H1 (cell line): ENCODE measurements around the gene SH3TC2. TPM values are rescaled to one million over a fixed set of nuclear protein-coding genes. Genes with fewer than 3 reads are reported as not detected.

ENCODE experiments used
- CTCF ChIA-PET: fragments of 300-600 bp; sonication (Branson Sonifier 250); formaldehyde crosslinking; loops from one replicate; lab custom pipeline; 2021; ENCODE audit not compliant: partially characterized antibody; lab: Charles Lee
- POLR2A ChIA-PET: fragments of 300-600 bp; sonication (Branson Sonifier 250); formaldehyde crosslinking; loops from one replicate; lab custom pipeline; 2021; ENCODE audit warnings: inconsistent platforms; ENCODE audit not compliant: partially characterized antibody; lab: Charles Lee
- DNase-seq, 2 experiments: peaks; one replicate each; pipeline versions ENCODE4 v3.0.0 to v3.0.0-alpha.2; 2010 to 2022; ENCODE audit warnings: low spot score in 2 of 2, low read depth in 1 of 2, mixed read lengths in 1 of 2
- FAIRE-seq: peaks from 2 replicates; lab custom pipeline; 2011; peaks lifted over from hg19 to GRCh38; lab: Jason Lieb, UNC
- H2AFZ ChIP-seq: 2 replicates; pipeline ENCODE4 v1.8.1; 2012; ENCODE audit warnings: low read length, inconsistent platforms
- H2AK5ac ChIP-seq: 2 replicates; pipeline ENCODE4 v1.6.1; 2013; ENCODE audit warnings: low read depth, low read length
- H2BK120ac ChIP-seq: replicated peaks from 2 replicates; pipeline ENCODE3; 2013; ENCODE audit warnings: low read depth, low read length, inconsistent platforms
- H2BK12ac ChIP-seq: 2 replicates; pipeline ENCODE4 v1.6.1; 2013; ENCODE audit warnings: low read depth, low read length
- H2BK15ac ChIP-seq: 2 replicates; pipeline ENCODE4 v1.6.1; 2013; ENCODE audit warnings: low read length
- H2BK20ac ChIP-seq: 2 replicates; pipeline ENCODE4 v1.6.1; 2013; ENCODE audit warnings: low read length
- H2BK5ac ChIP-seq: 2 replicates; pipeline ENCODE4 v1.6.1; 2013; ENCODE audit warnings: low read depth, low read length
- H3K14ac ChIP-seq: 2 replicates; pipeline ENCODE4 v1.6.1; 2013; ENCODE audit warnings: inconsistent platforms; ENCODE audit not compliant: insufficient read length
- H3K18ac ChIP-seq: 2 replicates; pipeline ENCODE4 v1.6.1; 2013; ENCODE audit warnings: low read length; ENCODE audit errors: extremely low read depth
- H3K23ac ChIP-seq: 2 replicates; pipeline ENCODE4 v1.6.1; 2013; ENCODE audit warnings: inconsistent platforms; ENCODE audit not compliant: insufficient read length
- H3K23me2 ChIP-seq: 2 replicates; pipeline ENCODE4 v1.6.1; 2013; ENCODE audit warnings: low read depth, low read length
- H3K27ac ChIP-seq: 2 replicates; pipeline ENCODE4 v1.6.1; 2011; ENCODE audit warnings: low read depth, low read length, inconsistent platforms
- H3K27me3 ChIP-seq, 4 experiments: replicated peaks in 1 of 4; 1 replicate in 1 of 4; 2 replicates in 3 of 4; pipeline versions ENCODE4 v1.6.1 to v1.8.1; 2011 to 2013; ENCODE audit warnings: low read length in 3 of 4, mild to moderate bottlenecking in 3 of 4, inconsistent platforms in 2 of 4, mixed read lengths in 2 of 4, moderate library complexity in 1 of 4; ENCODE audit not compliant: control insufficient read depth in 3 of 4, insufficient read depth in 3 of 4; ENCODE audit errors: extremely low read depth in 1 of 4
- H3K36me3 ChIP-seq, 4 experiments: 2 replicates each; pipeline versions ENCODE4 v1.6.1 to v1.8.1; 2011 to 2013; ENCODE audit warnings: mild to moderate bottlenecking in 4 of 4, low read length in 3 of 4, moderate library complexity in 2 of 4, control low read depth in 1 of 4, inconsistent platforms in 1 of 4; ENCODE audit not compliant: insufficient read depth in 4 of 4, control insufficient read depth in 2 of 4
- H3K4ac ChIP-seq: replicated peaks from 2 replicates; pipeline ENCODE3; 2013; ENCODE audit warnings: low read length, low read depth, mixed read lengths, inconsistent platforms; ENCODE audit not compliant: insufficient read length
- H3K4me1 ChIP-seq, 4 experiments: replicated peaks in 1 of 4; 1 replicate in 1 of 4; 2 replicates in 3 of 4; pipeline versions ENCODE4 v1.6.1 to v1.8.1; 2011 to 2013; ENCODE audit warnings: low read length in 3 of 4, inconsistent platforms in 2 of 4, mixed read lengths in 1 of 4; ENCODE audit not compliant: insufficient read depth in 4 of 4, control insufficient read depth in 3 of 4
- H3K4me2 ChIP-seq, 2 experiments: 2 replicates each; pipeline versions ENCODE4 v1.6.1 to v1.8.1; 2011 to 2013; ENCODE audit warnings: low read depth in 2 of 2, low read length in 2 of 2, control low read depth in 1 of 2, inconsistent platforms in 1 of 2, mild to moderate bottlenecking in 1 of 2; ENCODE audit not compliant: insufficient read depth in 1 of 2
- H3K4me3 ChIP-seq, 4 experiments: fragments of 200-600, 300-600 bp in 1 of 4; sonication (generic), shearing (Covaris generic), sonication (Bioruptor Twin) in 1 of 4; 2 replicates each; pipeline versions ENCODE4 v1.5.1 to v1.8.1; 2011 to 2016; ENCODE audit warnings: low read length in 4 of 4, low read depth in 3 of 4, control low read depth in 2 of 4, inconsistent platforms in 2 of 4, mild to moderate bottlenecking in 2 of 4, mixed read lengths in 1 of 4, moderate library complexity in 1 of 4; ENCODE audit not compliant: insufficient read depth in 2 of 4; ENCODE audit errors: extremely low read depth in 1 of 4
- H3K56ac ChIP-seq: replicated peaks from 2 replicates; pipeline ENCODE3; 2013; ENCODE audit warnings: low read depth, mild to moderate bottlenecking, mixed read lengths, low read length, inconsistent platforms; ENCODE audit not compliant: insufficient read length
- H3K79me1 ChIP-seq: 2 replicates; pipeline ENCODE4 v1.6.1; 2013; ENCODE audit warnings: low read depth, low read length, control low read depth
- H3K79me2 ChIP-seq, 2 experiments: 2 replicates each; pipeline versions ENCODE4 v1.6.1 to v1.8.1; 2012 to 2013; ENCODE audit warnings: low read length in 2 of 2, mild to moderate bottlenecking in 2 of 2, inconsistent platforms in 1 of 2; ENCODE audit not compliant: insufficient read depth in 2 of 2, control insufficient read depth in 1 of 2
- H3K9ac ChIP-seq, 4 experiments: replicated peaks in 1 of 4; 1 replicate in 1 of 4; 2 replicates in 3 of 4; pipeline versions ENCODE4 v1.6.1 to v1.8.1; 2011 to 2013; ENCODE audit warnings: low read depth in 3 of 4, low read length in 3 of 4, control low read depth in 2 of 4, mild to moderate bottlenecking in 2 of 4, moderate library complexity in 2 of 4, inconsistent platforms in 1 of 4; ENCODE audit errors: extremely low read depth in 1 of 4
- H3K9me3 ChIP-seq, 2 experiments: 2 replicates each; pipeline versions ENCODE4 v1.6.1 to v1.8.1; 2012 to 2013; ENCODE audit warnings: mild to moderate bottlenecking in 2 of 2, moderate library complexity in 2 of 2, control low read depth in 1 of 2, inconsistent platforms in 1 of 2, low read depth in 1 of 2, low read length in 1 of 2, mixed read lengths in 1 of 2; ENCODE audit not compliant: insufficient read depth in 2 of 2
- H4K20me1 ChIP-seq, 2 experiments: replicated peaks in 1 of 2; 2 replicates each; pipeline versions ENCODE3 to v1.8.1; 2011 to 2013; ENCODE audit warnings: inconsistent platforms in 2 of 2, low read length in 2 of 2, mild to moderate bottlenecking in 1 of 2; ENCODE audit not compliant: insufficient read depth in 2 of 2, control insufficient read depth in 1 of 2
- H4K5ac ChIP-seq: 2 replicates; pipeline ENCODE4 v1.6.1; 2013; ENCODE audit warnings: low read length, low read depth, mixed read lengths, inconsistent platforms; ENCODE audit not compliant: insufficient read length
- H4K8ac ChIP-seq: 2 replicates; pipeline ENCODE4 v1.8.0; 2013; ENCODE audit warnings: mild to moderate bottlenecking, moderate library complexity, low read length, inconsistent platforms; ENCODE audit not compliant: insufficient read depth; ENCODE audit errors: extremely low read depth
- H4K91ac ChIP-seq: replicated peaks from 2 replicates; pipeline ENCODE3; 2013; ENCODE audit warnings: low read length, mixed read lengths, inconsistent platforms; ENCODE audit not compliant: insufficient read length
- CHD1 ChIP-seq: IDR thresholded peaks from 2 replicates; pipeline ENCODE4 v1.6.1; 2012; ENCODE audit warnings: low read depth, low read length, improper control_type of control experiment
- CHD2 ChIP-seq: IDR thresholded peaks from 2 replicates; pipeline ENCODE4 v1.6.1; 2012; ENCODE audit warnings: low read length, improper control_type of control experiment
- CREB1 ChIP-seq: IDR thresholded peaks from 2 replicates; pipeline ENCODE4 v1.6.1; 2012; ENCODE audit warnings: inconsistent platforms
- CTBP2 ChIP-seq: IDR thresholded peaks from 2 replicates; pipeline ENCODE4 v1.7.0; 2011; ENCODE audit warnings: borderline replicate concordance, mild to moderate bottlenecking, moderate library complexity, mixed read lengths, low read length; ENCODE audit not compliant: insufficient read depth, insufficient read length
- HDAC6 ChIP-seq: IDR thresholded peaks from one replicate; pipeline ENCODE4 v1.7.1; 2012; ENCODE audit warnings: low read depth, mild to moderate bottlenecking, inconsistent platforms, low read length, moderate library complexity
- KDM1A ChIP-seq: fragments of 200-600, 300-600 bp; sonication (generic); IDR thresholded peaks from 2 replicates; pipeline ENCODE4 v1.7.1; 2016; ENCODE audit warnings: mild to moderate bottlenecking, low read length, borderline replicate concordance
- MAFK ChIP-seq: IDR thresholded peaks from 2 replicates; pipeline ENCODE4 v1.6.1; 2012; ENCODE audit warnings: low read depth, mild to moderate bottlenecking, improper control_type of control experiment, low read length
- MAX ChIP-seq: IDR thresholded peaks from 2 replicates; pipeline ENCODE4 v1.6.1; 2012; ENCODE audit warnings: inconsistent platforms
- NANOG ChIP-seq: IDR thresholded peaks from 2 replicates; pipeline ENCODE4 v1.6.1; 2011; ENCODE audit warnings: low read length, low read depth, mild to moderate bottlenecking, inconsistent platforms; ENCODE audit not compliant: insufficient read depth, poor library complexity, severe bottlenecking
- NRF1 ChIP-seq: IDR thresholded peaks from 2 replicates; pipeline ENCODE4 v1.6.1; 2011; ENCODE audit warnings: mild to moderate bottlenecking, low read depth, low read length, improper control_type of control experiment
- POU5F1 ChIP-seq: IDR thresholded peaks from 2 replicates; pipeline ENCODE4 v1.6.1; 2011; ENCODE audit warnings: low read depth, mild to moderate bottlenecking, low read length, moderate library complexity
- SIX5 ChIP-seq: IDR thresholded peaks from 2 replicates; pipeline ENCODE4 v1.6.1; 2011; ENCODE audit warnings: mild to moderate bottlenecking, low read depth, low read length
- SP1 ChIP-seq: IDR thresholded peaks from 2 replicates; pipeline ENCODE4 v1.6.1; 2011; ENCODE audit warnings: low read depth, low read length
- TAF1 ChIP-seq: IDR thresholded peaks from 2 replicates; pipeline ENCODE4 v1.6.1; 2011; ENCODE audit warnings: mild to moderate bottlenecking, low read depth, low read length
- TAF7 ChIP-seq: optimal IDR thresholded peaks from 2 replicates; pipeline ENCODE3; 2011; ENCODE audit warnings: low read depth, mild to moderate bottlenecking, inconsistent platforms, low read length, moderate library complexity, borderline replicate concordance
- TBP ChIP-seq: IDR thresholded peaks from 2 replicates; pipeline ENCODE4 v1.6.1; 2011; ENCODE audit warnings: low read depth, low read length, improper control_type of control experiment
- WGBS, 2 experiments: shearing (Covaris generic) in 1 of 2; methylation state at CpG; one replicate each; pipeline versions ENCODE4 v1.1.6 to v1.1.7; 2013 to 2015; ENCODE audit warnings: low lambda C conversion rate in 2 of 2, mixed read lengths in 2 of 2, inconsistent platforms in 1 of 2, low coverage in 1 of 2, missing lambda C conversion rate in 1 of 2; ENCODE audit not compliant: insufficient replicate concordance in 2 of 2, insufficient coverage in 1 of 2, insufficient read length in 1 of 2; ENCODE audit errors: extremely low coverage in 1 of 2, missing lambda C conversion rate in 1 of 2; 5-methylcytosine and 5-hydroxymethylcytosine counted together
- polyA plus RNA-seq, 7 experiments: library from polyadenylated mRNA; depleted of rRNA in 3 of 7; stranded (reverse) in 5 of 7; unstranded in 2 of 7; fragments of >200 nt in 5 of 7; fragments of 200-250 nt in 2 of 7; gene quantifications; 1 replicate in 5 of 7; 2 replicates in 1 of 7; 4 replicates in 1 of 7; pipeline versions ENCODE4 v1.2.1 to v1.2.3, GENCODE V29; 2011 to 2013; ENCODE audit warnings: missing spikeins in 2 of 7, mixed read lengths in 2 of 7
- total RNA-seq: library from RNA; stranded (reverse); fragmentation: NEBNext Ultra II Directional; extraction: Animal tissue kit (Norgen Biotek cat#: 25700); gene quantifications from 2 replicates; pipeline ENCODE4 v1.2.1, GENCODE V29; 2021

Gene SH3TC2
- total and polyA plus RNA-seq, 2 of the 8 experiments (the other 6 are each of a cell fraction or from before 2014, with no cell fraction given) = 0.11 to 0.80 TPM

DNA sequence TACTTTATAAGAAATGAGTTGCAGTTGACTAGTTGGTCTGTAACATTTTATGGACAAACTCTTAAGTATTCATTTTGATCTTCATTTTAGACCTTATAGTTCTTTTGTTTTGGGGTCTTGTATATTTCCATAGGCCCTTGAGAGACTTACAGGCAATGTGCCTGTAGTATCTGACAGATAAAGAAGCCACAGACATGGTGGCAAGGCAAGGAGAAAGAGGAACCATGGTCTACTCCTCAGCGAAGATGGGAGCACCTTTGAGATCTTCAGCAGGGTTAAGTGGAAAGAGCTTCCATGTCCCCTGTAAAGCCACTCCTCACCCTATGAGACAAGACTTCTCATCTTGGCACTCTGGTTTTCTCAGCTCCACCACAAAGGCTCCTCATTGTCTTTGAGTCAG lies 56.4 kb downstream of the SH3TC2 start:
- Histone ChIP-seq H2BK120ac (no peak overlapping the region), H2BK15ac (no peak overlapping the region), H4K8ac (no peak overlapping the region), H3K79me1 (no peaks in the 10 kb centered on the region; the same call in 1 of the 2 replicates), H2AK5ac (no peak overlapping the region), H2AFZ (no peak overlapping the region), H3K18ac (no peak overlapping the region), H2BK20ac (no peak overlapping the region), H3K27me3 (no peaks in the 10 kb centered on the region), H3K23ac (no peak overlapping the region), H3K4me3 (no peak overlapping the region), H3K14ac (no peak overlapping the region), H3K36me3 (no peaks in the 10 kb centered on the region), H3K56ac (no peak overlapping the region), H3K9me3 (no peaks in the 10 kb centered on the region), H2BK5ac (no peak overlapping the region), H3K4me1 (no peaks in the 10 kb centered on the region; a peak in 1 of 7 replicates), H2BK12ac (no peak overlapping the region), H3K9ac (no peak overlapping the region), H4K20me1 (no peaks in the 10 kb centered on the region), H3K79me2 (no peaks in the 10 kb centered on the region), H3K4me2 (no peak overlapping the region), H3K27ac (no peak overlapping the region), H4K5ac (no peak overlapping the region), H3K4ac (no peak overlapping the region), H3K23me2 (no peaks in the 10 kb centered on the region), H4K91ac (no peak overlapping the region)
- FAIRE-seq (no peak), DNase-seq (no peak)
- ChIA-PET CTCF (interaction anchor here (0.6 to 10.5 kb wide), 19 partner anchors 10 to 540 kb away, joined by 3 to 60 read pairs (median 4); no protein-coding TSS in a partner anchor), POLR2A (no interaction called here)
- WGBS, 2 experiments = 100% methylated on average over 1 of the region's 1 CpG; no CpG with 5 or more reads in 1 of the 2 experiments
- TF ChIP-seq TAF7 = no peak
- TF ChIP-seq CREB1 = no peak
- TF ChIP-seq MAFK = no peak
- TF ChIP-seq CHD1 = no peak
- no peak for TF ChIP-seq POU5F1
- TF ChIP-seq CHD2 = no peak
- TF ChIP-seq SP1 = no peak
- no peak for TF ChIP-seq SIX5
- no peak for TF ChIP-seq NRF1
- no peak for TF ChIP-seq HDAC6
- no peak for TF ChIP-seq KDM1A
- TF ChIP-seq TAF1 = no peak
- no peak for TF ChIP-seq TBP
- TF ChIP-seq MAX = no peak
- no peak for TF ChIP-seq CTBP2
- no peak for TF ChIP-seq NANOG
